Hepatocyte (in vitro differentiated cells): ENCODE data around the gene PRR23E. TPM values are rescaled to one million over a fixed set of nuclear protein-coding genes. Genes with fewer than 3 reads are reported as not detected.

Experiments used
- DNase-seq: peaks from one replicate; pipeline ENCODE4 v3.0.0-alpha.2; 2016; ENCODE audit warnings: low spot score
- H2AFZ ChIP-seq: fragments of 200-600 bp; sonication (generic); 2 replicates; pipeline ENCODE4 v1.6.0; 2016; ENCODE audit warnings: antibody characterized with exemption, mild to moderate bottlenecking
- H3K27ac ChIP-seq: fragments of 200-600 bp; sonication (generic); 2 replicates; pipeline ENCODE4 v1.5.1; 2016; ENCODE audit warnings: mild to moderate bottlenecking
- H3K27me3 ChIP-seq: fragments of 200-600 bp; sonication (generic); 2 replicates; pipeline ENCODE4 v1.6.1; 2016
- H3K36me3 ChIP-seq: fragments of 200-600 bp; sonication (generic); replicated peaks from 2 replicates; pipeline ENCODE4 v1.5.1; 2016; ENCODE audit warnings: low read depth; ENCODE audit not compliant: insufficient read depth
- H3K4me1 ChIP-seq: fragments of 200-600 bp; sonication (generic); 2 replicates; pipeline ENCODE4 v1.5.1; 2016; ENCODE audit warnings: mild to moderate bottlenecking, moderate library complexity; ENCODE audit not compliant: insufficient read depth
- H3K4me2 ChIP-seq: fragments of 200-600 bp; sonication (generic); 2 replicates; pipeline ENCODE4 v1.6.0; 2016
- H3K4me3 ChIP-seq: fragments of 200-600 bp; sonication (generic); 2 replicates; pipeline ENCODE4 v1.5.1; 2016; ENCODE audit warnings: mild to moderate bottlenecking
- H3K79me2 ChIP-seq: fragments of 200-600 bp; sonication (generic); 2 replicates; pipeline ENCODE4 v1.6.0; 2017; ENCODE audit warnings: mild to moderate bottlenecking
- H3K9me2 ChIP-seq: fragments of 200-600 bp; sonication (generic); replicated peaks from 2 replicates; pipeline ENCODE4 v1.6.0; 2017; ENCODE audit warnings: mild to moderate bottlenecking; ENCODE audit not compliant: insufficient read depth
- H3K9me3 ChIP-seq: fragments of 200-600 bp; sonication (generic); 2 replicates; pipeline ENCODE4 v1.5.1; 2016; ENCODE audit warnings: low read depth, mild to moderate bottlenecking
- H4K20me1 ChIP-seq: fragments of 200-600 bp; sonication (generic); 2 replicates; pipeline ENCODE4 v1.6.0; 2016; ENCODE audit warnings: mild to moderate bottlenecking; ENCODE audit not compliant: insufficient read depth, poor library complexity, severe bottlenecking
- CTCF ChIP-seq: fragments of 200-600 bp; sonication (generic); IDR thresholded peaks from 2 replicates; pipeline ENCODE4 v1.5.1; 2016; ENCODE audit warnings: antibody characterized with exemption, mild to moderate bottlenecking; ENCODE audit not compliant: poor library complexity
- EZH2 ChIP-seq: fragments of 200-600 bp; sonication (generic); IDR thresholded peaks from 2 replicates; pipeline ENCODE4 v1.6.1; 2016; ENCODE audit warnings: antibody characterized with exemption, mild to moderate bottlenecking, borderline replicate concordance
- EZH2phosphoT487 ChIP-seq: fragments of 200-600 bp; sonication (generic); IDR thresholded peaks from one replicate; pipeline ENCODE4 v1.6.1; 2018; ENCODE audit warnings: antibody characterized with exemption, mild to moderate bottlenecking, low read depth, moderate library complexity; ENCODE audit not compliant: unreplicated experiment, severe bottlenecking
- WGBS: methylation state at CpG from one replicate; pipeline ENCODE4 v1.1.6; 2016; ENCODE audit warnings: low lambda C conversion rate; ENCODE audit errors: missing lambda C conversion rate; 5-methylcytosine and 5-hydroxymethylcytosine counted together
- polyA plus RNA-seq: library from polyadenylated mRNA; unstranded; fragments of >200 nt; fragmentation: Nextera tagmentation; extraction: Ambion mirVana; gene quantifications from 2 replicates; pipeline ENCODE4 v1.2.1, GENCODE V29; 2016
- total RNA-seq: library from RNA; depleted of rRNA; stranded (reverse); fragments of >200 nt; gene quantifications from 2 replicates; pipeline ENCODE4 v1.2.3, GENCODE V29; 2014

PRR23E gene
- total and polyA plus RNA-seq, 2 experiments from 2014 or later, result not detected

DNA sequence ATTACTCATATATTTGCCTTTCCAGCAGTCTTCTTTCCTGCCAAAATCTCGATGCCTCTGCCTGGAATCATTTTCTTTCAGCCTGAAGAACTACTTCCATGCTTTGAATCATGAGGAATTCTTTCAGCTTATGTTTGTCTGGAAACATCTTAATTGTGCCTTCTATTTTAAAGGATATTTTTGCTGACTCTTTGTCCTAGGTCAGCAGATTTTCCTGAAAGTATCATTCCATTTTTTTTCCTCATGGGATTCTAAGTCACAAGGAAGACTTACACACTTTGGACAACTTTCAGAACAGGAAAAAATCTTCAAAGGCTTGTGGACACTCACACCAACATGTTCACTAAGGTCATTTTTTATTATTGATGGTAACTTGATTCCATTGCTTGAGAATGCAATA is 10.1 kb downstream of the PRR23E start:
- no peak overlapping the region for H3K27ac ChIP-seq
- no peaks in the 10 kb centered on the region for H3K27me3 ChIP-seq
- 50% methylated on average over 1 of the region's 1 CpG for WGBS
- TF ChIP-seq EZH2phosphoT487 (no peak), CTCF (no peak), EZH2 (no peak)
- H3K4me2 ChIP-seq, result no peak overlapping the region
- no peaks in the 10 kb centered on the region for H3K9me2 ChIP-seq
- no peaks in the 10 kb centered on the region for H4K20me1 ChIP-seq
- no peaks in the 10 kb centered on the region for H3K4me1 ChIP-seq
- H3K9me3 ChIP-seq, result no peaks in the 10 kb centered on the region
- no peaks in the 10 kb centered on the region for H3K79me2 ChIP-seq
- no peak overlapping the region for H2AFZ ChIP-seq
- no peaks in the 10 kb centered on the region for H3K36me3 ChIP-seq
- no peak overlapping the region for H3K4me3 ChIP-seq
- DNase-seq, result no peak

- Histone ChIP-seq H3K9me2 (no peaks in the 10 kb centered on the region), H3K27me3 (no peaks in the 10 kb centered on the region), H3K4me3 (no peak overlapping the region), H3K4me2 (no peak overlapping the region), H3K4me1 (no peaks in the 10 kb centered on the region), H3K27ac (no peak overlapping the region), H4K20me1 (no peaks in the 10 kb centered on the region), H2AFZ (no peak overlapping the region), H3K36me3 (no peaks in the 10 kb centered on the region), H3K9me3 (no peaks in the 10 kb centered on the region), H3K79me2 (no peaks in the 10 kb centered on the region)
- DNase-seq, result no peak
- 86% methylated on average over 17 of the region's 17 CpGs for WGBS
- no peak for TF ChIP-seq EZH2
- TF ChIP-seq EZH2phosphoT487, result no peak
- no peak for TF ChIP-seq CTCF
Observed at GRCh38 chr3:127204841-127205582, 12.1 kb downstream of the PRR23E start.

- Histone ChIP-seq H3K9me2 (no peaks in the 10 kb centered on the region), H3K36me3 (no peaks in the 10 kb centered on the region), H2AFZ (no peak overlapping the region), H3K27me3 (no peaks in the 10 kb centered on the region), H3K4me1 (no peaks in the 10 kb centered on the region), H3K4me2 (no peak overlapping the region), H3K27ac (no peak overlapping the region), H3K79me2 (no peaks in the 10 kb centered on the region), H4K20me1 (no peaks in the 10 kb centered on the region), H3K4me3 (no peak overlapping the region), H3K9me3 (no peaks in the 10 kb centered on the region)
- no peak for TF ChIP-seq EZH2
- no peak for TF ChIP-seq CTCF
- no peak for TF ChIP-seq EZH2phosphoT487
- WGBS, result 80% methylated on average over 3 of the region's 3 CpGs
- DNase-seq, result no peak
Observed at GRCh38 chr3:127206154-127206553, 13.2 kb downstream of the PRR23E start.
